ENCODE data around the gene MED15.
"Not testable (repeated sequence)": the region's sequence is repeated elsewhere in the genome, so short reads cannot be mapped to it uniquely, and the experiment has no call there.

Gene MED15

GRCh38 chr22:20584029-20584871 is 76.8 kb downstream of the MED15 start:
- no peak for DNase-seq (ENCODE audit: low read depth)

- no peak for DNase-seq (ENCODE audit: low read depth)
Observed at GRCh38 chr22:20584872-20585638, 77.6 kb downstream of the MED15 start.

GRCh38 chr22:20585639-20586402 is 78.4 kb downstream of the MED15 start:
- DNase-seq (ENCODE audit: low read depth) = no peak

- DNase-seq (ENCODE audit: low read depth) = no peak
Observed at GRCh38 chr22:20586403-20586745, 79.0 kb downstream of the MED15 start.

GRCh38 chr22:20587206-20587958 is 80.0 kb downstream of the MED15 start:
- DNase-seq (ENCODE audit: low read depth) = no peak

- DNase-seq (ENCODE audit: low read depth) = no peak
Observed at GRCh38 chr22:20588092-20588842, 80.9 kb downstream of the MED15 start.

- DNase-seq (ENCODE audit: low read depth) = no peak
Observed at GRCh38 chr22:20588843-20589581, 81.6 kb downstream of the MED15 start.

- DNase-seq (ENCODE audit: low read depth) = no peak
Observed at GRCh38 chr22:20589614-20590476, 82.4 kb downstream of the MED15 start.

- no peak for DNase-seq (ENCODE audit: low read depth)
Observed at GRCh38 chr22:20590477-20591294, 83.3 kb downstream of the MED15 start.

GRCh38 chr22:20591295-20591645 is 83.9 kb downstream of the MED15 start:
- DNase-seq (ENCODE audit: low read depth) = no peak

GRCh38 chr22:20591660-20592310 is 84.4 kb downstream of the MED15 start:
- DNase-seq (ENCODE audit: low read depth) = no peak

GRCh38 chr22:20594038-20594437 is 86.6 kb downstream of the MED15 start:
- DNase-seq (ENCODE audit: low read depth) = not testable (repeated sequence)

GRCh38 chr22:20594486-20594885 is 87.1 kb downstream of the MED15 start:
- DNase-seq (ENCODE audit: low read depth) = not testable (repeated sequence)

GRCh38 chr22:20595461-20595860 is 88.1 kb downstream of the MED15 start:
- no peak for DNase-seq (ENCODE audit: low read depth)

GRCh38 chr22:20599117-20599516 is 91.7 kb downstream of the MED15 start:
- no peak for DNase-seq (ENCODE audit: low read depth)

- no peak for DNase-seq (ENCODE audit: low read depth)
Observed at GRCh38 chr22:20600137-20600673, 92.8 kb downstream of the MED15 start.

- no peak for DNase-seq (ENCODE audit: low read depth)
Observed at GRCh38 chr22:20601308-20601707, 93.9 kb downstream of the MED15 start.

Measured in GM04503 (cell line).